GM12878 (cell line): Measurements from ENCODE around the gene ANKMY2. TPM values are rescaled to one million over a fixed set of nuclear protein-coding genes. Genes with fewer than 3 reads are reported as not detected.

Source experiments
- ATAC-seq: fragments of 200-7000 bp; cut with Tn5 transposase; 3 replicates; pipeline ENCODE4 v1.9.1; 2020; ENCODE audit warnings: mild to moderate bottlenecking, moderate library complexity
- BruUV-seq: library from RNA; stranded (reverse); fragments of 400-500 nt; replicated peaks from 2 replicates; lab custom pipeline; 2021; lab: Mats Ljungman, UMichigan
- CTCF ChIA-PET: fragments of 300-600 bp; sonication (Branson Sonifier 250); formaldehyde crosslinking; extraction: SDS; loops from one replicate; lab custom pipeline; 2021; ENCODE audit warnings: inconsistent platforms; lab: Yijun Ruan, JAX
- POLR2A ChIA-PET: fragments of 350-600 bp; formaldehyde crosslinking; extraction: SDS; loops from one replicate; lab custom pipeline; 2021; ENCODE audit warnings: inconsistent platforms; lab: Charles Lee
- RAD21 ChIA-PET: fragments of 300-600 bp; sonication (Branson Sonifier 250); formaldehyde crosslinking; loops from one replicate; lab custom pipeline; 2023; ENCODE audit warnings: antibody characterized with exemption; ENCODE audit not compliant: unreplicated experiment; lab: Charles Lee
- SMC1A ChIA-PET: fragments of 300-600 bp; sonication (Branson Sonifier 250); formaldehyde crosslinking; loops from one replicate; lab custom pipeline; 2023; ENCODE audit not compliant: unreplicated experiment, uncharacterized antibody; lab: Charles Lee
- DNase-seq: peaks from one replicate; pipeline ENCODE4 v3.0.0-alpha.2; 2011; ENCODE audit warnings: low read depth, low spot score
- FAIRE-seq: peaks from 3 replicates; lab custom pipeline; 2011; peaks lifted over from hg19 to GRCh38; lab: Jason Lieb, UNC
- H2AFZ ChIP-seq: 2 replicates; pipeline ENCODE4 v1.6.0; 2011; ENCODE audit warnings: low read depth, low read length, control low read depth; ENCODE audit not compliant: control insufficient read depth
- H3K27ac ChIP-seq: 2 replicates; pipeline ENCODE4 v1.5.1; 2011; ENCODE audit warnings: control low read depth; ENCODE audit not compliant: control insufficient read depth, insufficient read depth
- H3K27me3 ChIP-seq, 2 experiments: replicated peaks in 1 of 2; 2 replicates each; pipeline versions ENCODE4 v1.6.0 to v1.6.1; 2011; ENCODE audit warnings: low read length in 1 of 2; ENCODE audit not compliant: control insufficient read depth in 2 of 2, insufficient read depth in 2 of 2
- H3K36me3 ChIP-seq, 2 experiments: 2 replicates each; pipeline ENCODE4 v1.5.1; 2011; ENCODE audit warnings: low read length in 1 of 2; ENCODE audit not compliant: control insufficient read depth in 2 of 2, insufficient read depth in 2 of 2
- H3K4me1 ChIP-seq: 2 replicates; pipeline ENCODE4 v1.6.1; 2011; ENCODE audit warnings: mild to moderate bottlenecking, low read length, moderate library complexity, mixed read lengths; ENCODE audit not compliant: control insufficient read depth, insufficient read depth
- H3K4me2 ChIP-seq: 2 replicates; pipeline ENCODE4 v1.6.0; 2011; ENCODE audit warnings: control low read depth; ENCODE audit not compliant: control insufficient read depth, insufficient read depth
- H3K4me3 ChIP-seq: fragments of 200-600 bp; sonication (generic); 2 replicates; pipeline ENCODE4 v1.5.1; 2016
- H3K79me2 ChIP-seq: 2 replicates; pipeline ENCODE4 v1.6.0; 2011; ENCODE audit warnings: low read length; ENCODE audit not compliant: control insufficient read depth, insufficient read depth
- H3K9ac ChIP-seq: 2 replicates; pipeline ENCODE4 v1.8.0; 2011; ENCODE audit warnings: low read length, control low read depth, mixed read lengths; ENCODE audit not compliant: control insufficient read depth, insufficient read depth
- H3K9me3 ChIP-seq: replicated peaks from 3 replicates; pipeline ENCODE4 v1.5.1; 2011; ENCODE audit warnings: mild to moderate bottlenecking, low read length; ENCODE audit not compliant: control insufficient read depth, insufficient read depth
- H4K20me1 ChIP-seq: 2 replicates; pipeline ENCODE4 v1.6.0; 2011; ENCODE audit not compliant: control insufficient read depth, insufficient read depth
- CBX3 ChIP-seq: fragments of 200-600 bp; sonication (generic); IDR thresholded peaks from 2 replicates; pipeline ENCODE4 v1.6.1; 2016; ENCODE audit warnings: low read depth, borderline replicate concordance
- CEBPB ChIP-seq, 2 experiments: fragments of 150-350 bp in 1 of 2; IDR thresholded peaks; 2 replicates each; pipeline ENCODE4 v1.6.1; 2012 to 2014; ENCODE audit warnings: low read depth in 2 of 2, low read length in 2 of 2, borderline replicate concordance in 1 of 2, inconsistent platforms in 1 of 2
- CTCF ChIP-seq, 3 experiments: IDR thresholded peaks in 2 of 3; conservative IDR thresholded peaks in 1 of 3; 2 replicates each; pipeline ENCODE4 v1.5.1; 2011; ENCODE audit warnings: low read depth in 3 of 3, low read length in 3 of 3, mild to moderate bottlenecking in 3 of 3, control low read depth in 2 of 3, moderate library complexity in 2 of 3, inconsistent platforms in 1 of 3, mixed read lengths in 1 of 3; ENCODE audit not compliant: control insufficient read depth in 2 of 3, insufficient read depth in 1 of 3; ENCODE audit errors: extremely low read depth in 1 of 3
- JUNB ChIP-seq: IDR thresholded peaks from 2 replicates; pipeline ENCODE4 v1.6.1; 2016; ENCODE audit warnings: antibody characterized with exemption, mild to moderate bottlenecking
- PAX8 ChIP-seq: fragments of 450-650 bp; IDR thresholded peaks from 2 replicates; pipeline ENCODE4 v1.6.1; 2017; ENCODE audit warnings: mild to moderate bottlenecking, moderate library complexity
- POU2F2 ChIP-seq: IDR thresholded peaks from 3 replicates; pipeline ENCODE4 v1.6.1; 2011; ENCODE audit warnings: low read depth, mild to moderate bottlenecking, low read length, borderline replicate concordance
- RAD21 ChIP-seq: IDR thresholded peaks from 2 replicates; pipeline ENCODE4 v1.6.1; 2011; ENCODE audit warnings: mild to moderate bottlenecking, low read depth, low read length, moderate library complexity; ENCODE audit not compliant: insufficient read depth
- WRNIP1 ChIP-seq: IDR thresholded peaks from 2 replicates; pipeline ENCODE4 v1.6.1; 2011; ENCODE audit warnings: low read depth, low read length, improper control_type of control experiment, borderline replicate concordance
- YY1 ChIP-seq: IDR thresholded peaks from 2 replicates; pipeline ENCODE4 v1.6.1; 2011; ENCODE audit warnings: low read depth, mild to moderate bottlenecking, low read length
- ZBED1 ChIP-seq: IDR thresholded peaks from 2 replicates; pipeline ENCODE4 v1.6.1; 2016; ENCODE audit warnings: borderline replicate concordance
- WGBS: methylation state at CpG from one replicate; pipeline ENCODE4 v1.1.6; 2016; ENCODE audit warnings: low lambda C conversion rate; ENCODE audit not compliant: insufficient replicate concordance, insufficient coverage; ENCODE audit errors: missing lambda C conversion rate; 5-methylcytosine and 5-hydroxymethylcytosine counted together
- in situ Hi-C: fragments of 300-500 bp; cut with MboI; formaldehyde crosslinking; loops from 9 replicates; pipeline ENCODE4 v1.14.3; 2018; ENCODE audit warnings: mixed read lengths
- intact Hi-C: fragments of 100-400 bp; cut with micrococcal nuclease; formaldehyde crosslinking; loops from one replicate; pipeline ENCODE4 v1.14.2; 2022; ENCODE audit not compliant: unreplicated experiment
- polyA plus RNA-seq, 11 experiments: library from polyadenylated mRNA; depleted of rRNA in 4 of 11; unstranded in 6 of 11; stranded (reverse) in 5 of 11; fragments of >200 nt; fragmentation: Nextera tagmentation in 4 of 11; fragmentation: Illumina TruSeq in 1 of 11; extraction: Ambion mirVana in 4 of 11; extraction: Trizol in 1 of 11; gene quantifications; 1 replicate in 1 of 11; 2 replicates in 10 of 11; pipeline versions ENCODE4 v1.2.1 to v1.2.3, GENCODE V29; 2011 to 2016; ENCODE audit warnings: inconsistent platforms in 2 of 11, missing spikeins in 2 of 11, low read depth in 1 of 11
- total RNA-seq, 4 experiments: library from RNA; depleted of rRNA in 3 of 4; stranded (reverse); fragments of >200 nt in 3 of 4; fragmentation: Illumina TruSeq in 1 of 4; extraction: Trizol in 1 of 4; gene quantifications; 2 replicates each; pipeline versions ENCODE4 v1.2.1 to v1.2.3, GENCODE V29; 2013 to 2021
- TF ChIP-seq, protein P1 (sequence below): IDR thresholded peaks from 2 replicates; pipeline ENCODE4 v1.6.1; 2012; ENCODE audit warnings: low read depth, low read length, improper control_type of control experiment
- TF ChIP-seq, protein P2 (sequence below): fragments of 450-650 bp; conservative IDR thresholded peaks from 2 replicates; pipeline ENCODE4 v1.6.1; 2017; ENCODE audit warnings: mild to moderate bottlenecking, moderate library complexity
- TF ChIP-seq, protein P3 (sequence below): fragments of 450-650 bp; IDR thresholded peaks from 2 replicates; pipeline ENCODE4 v1.6.1; 2016; ENCODE audit warnings: mild to moderate bottlenecking

ANKMY2 gene
- total and polyA plus RNA-seq, 10 of the 15 experiments (the other 5 are each of a cell fraction or from before 2014, with no cell fraction given), result 0.10 to 0.48 (median 0.29) TPM

- DNase-seq, result no peak
- SMC1A ChIA-PET, result no interaction called here
- Histone ChIP-seq H3K79me2 (no peaks in the 10 kb centered on the region), H3K4me2 (no peak overlapping the region), H2AFZ (no peak overlapping the region), H3K9me3 (no peaks in the 10 kb centered on the region), H3K27me3 (no peaks in the 10 kb centered on the region), H3K4me3 (no peak overlapping the region), H3K27ac (no peak overlapping the region), H3K9ac (no peak overlapping the region), H3K36me3 (no peaks in the 10 kb centered on the region), H3K4me1 (no peaks in the 10 kb centered on the region), H4K20me1 (0 out of 2 replicates have a peak, but pooled peaks cover 2% of the 10 kb centered on the region)
- intact Hi-C loops, result loop anchor here (5.0 kb wide), 1 partner anchor 313 kb away; no protein-coding TSS in a partner anchor
- WGBS, result 46% methylated on average over 3 of the region's 3 CpGs
- TF ChIP-seq, protein P1, sequence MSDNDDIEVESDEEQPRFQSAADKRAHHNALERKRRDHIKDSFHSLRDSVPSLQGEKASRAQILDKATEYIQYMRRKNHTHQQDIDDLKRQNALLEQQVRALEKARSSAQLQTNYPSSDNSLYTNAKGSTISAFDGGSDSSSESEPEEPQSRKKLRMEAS, result no peak
- no peak for TF ChIP-seq CBX3
- TF ChIP-seq RAD21, result 0 out of 2 replicates have a peak, but pooled peaks have one; percentile 26
- no peak for TF ChIP-seq PAX8
- TF ChIP-seq ZBED1, result no peak
- TF ChIP-seq, protein P2, sequence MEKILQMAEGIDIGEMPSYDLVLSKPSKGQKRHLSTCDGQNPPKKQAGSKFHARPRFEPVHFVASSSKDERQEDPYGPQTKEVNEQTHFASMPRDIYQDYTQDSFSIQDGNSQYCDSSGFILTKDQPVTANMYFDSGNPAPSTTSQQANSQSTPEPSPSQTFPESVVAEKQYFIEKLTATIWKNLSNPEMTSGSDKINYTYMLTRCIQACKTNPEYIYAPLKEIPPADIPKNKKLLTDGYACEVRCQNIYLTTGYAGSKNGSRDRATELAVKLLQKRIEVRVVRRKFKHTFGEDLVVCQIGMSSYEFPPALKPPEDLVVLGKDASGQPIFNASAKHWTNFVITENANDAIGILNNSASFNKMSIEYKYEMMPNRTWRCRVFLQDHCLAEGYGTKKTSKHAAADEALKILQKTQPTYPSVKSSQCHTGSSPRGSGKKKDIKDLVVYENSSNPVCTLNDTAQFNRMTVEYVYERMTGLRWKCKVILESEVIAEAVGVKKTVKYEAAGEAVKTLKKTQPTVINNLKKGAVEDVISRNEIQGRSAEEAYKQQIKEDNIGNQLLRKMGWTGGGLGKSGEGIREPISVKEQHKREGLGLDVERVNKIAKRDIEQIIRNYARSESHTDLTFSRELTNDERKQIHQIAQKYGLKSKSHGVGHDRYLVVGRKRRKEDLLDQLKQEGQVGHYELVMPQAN, result no peak
- no peak for TF ChIP-seq CEBPB (IDR thresholded peaks at IDR 0.05; ENCODE audit: borderline replicate concordance in 1 of 2, low read depth in 2 of 2, low read length in 2 of 2)
- TF ChIP-seq CTCF (IDR thresholded peaks at IDR 0.05 in 2 of 3, conservative IDR thresholded peaks at IDR 0.05 in 1 of 3; ENCODE audit: control insufficient read depth in 2 of 3, extremely low read depth in 1 of 3, insufficient read depth in 1 of 3, low read depth in 3 of 3, low read length in 3 of 3), result peak in 2 of 3 experiments; percentile 10; a peak in 1 of 6 replicates
- TF ChIP-seq JUNB, result no peak
- no peak for TF ChIP-seq YY1
- TF ChIP-seq POU2F2, result no peak
- no peak for TF ChIP-seq WRNIP1
- TF ChIP-seq, protein P3, sequence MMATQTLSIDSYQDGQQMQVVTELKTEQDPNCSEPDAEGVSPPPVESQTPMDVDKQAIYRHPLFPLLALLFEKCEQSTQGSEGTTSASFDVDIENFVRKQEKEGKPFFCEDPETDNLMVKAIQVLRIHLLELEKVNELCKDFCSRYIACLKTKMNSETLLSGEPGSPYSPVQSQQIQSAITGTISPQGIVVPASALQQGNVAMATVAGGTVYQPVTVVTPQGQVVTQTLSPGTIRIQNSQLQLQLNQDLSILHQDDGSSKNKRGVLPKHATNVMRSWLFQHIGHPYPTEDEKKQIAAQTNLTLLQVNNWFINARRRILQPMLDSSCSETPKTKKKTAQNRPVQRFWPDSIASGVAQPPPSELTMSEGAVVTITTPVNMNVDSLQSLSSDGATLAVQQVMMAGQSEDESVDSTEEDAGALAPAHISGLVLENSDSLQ, result no peak
- FAIRE-seq, result no peak
- no TSS peak for BruUV-seq
- in situ Hi-C loops, result no loop called here
- ATAC-seq, result no peak
- POLR2A ChIA-PET, result no interaction called here
- CTCF ChIA-PET, result no interaction called here
- RAD21 ChIA-PET, result no interaction called here
Observed at GRCh38 chr7:16604054-16604453, 41.5 kb downstream of the ANKMY2 start.
